Common myeloid progenitor, CD34-positive (primary cell): Measurements from ENCODE around the gene HSPBP1.

Experiments used
- CTCF ChIA-PET: fragments of 350-600 bp; sonication (Branson Sonifier 250); formaldehyde crosslinking; loops from one replicate; lab custom pipeline; 2021; ENCODE audit warnings: antibody characterized with exemption; lab: Charles Lee
- POLR2A ChIA-PET: fragments of 350-600 bp; sonication (Branson Sonifier 250); formaldehyde crosslinking; loops from one replicate; lab custom pipeline; 2021; ENCODE audit warnings: antibody characterized with exemption; lab: Charles Lee
- DNase-seq, 3 donors: peaks; one replicate each; pipeline versions ENCODE4 v3.0.0 to v3.0.0-alpha.2; 2013
- H3K27ac ChIP-seq, 2 experiments: 1 replicate in 1 of 2; 2 replicates in 1 of 2; pipeline ENCODE4 v1.7.0; 2013; ENCODE audit warnings: inconsistent platforms in 2 of 2, low read length in 2 of 2, mild to moderate bottlenecking in 2 of 2, low read depth in 1 of 2, moderate library complexity in 1 of 2; ENCODE audit not compliant: severe bottlenecking in 2 of 2, insufficient read depth in 1 of 2, poor library complexity in 1 of 2
- H3K27me3 ChIP-seq, 5 experiments: replicated peaks in 2 of 5; 1 replicate in 3 of 5; 2 replicates in 2 of 5; pipeline versions ENCODE4 v1.6.1 to v1.7.0; 2013; ENCODE audit warnings: low read length in 4 of 5, mild to moderate bottlenecking in 2 of 5, moderate library complexity in 2 of 5, inconsistent platforms in 1 of 5; ENCODE audit not compliant: insufficient read depth in 5 of 5, control insufficient read depth in 4 of 5
- H3K36me3 ChIP-seq, 4 experiments: 1 replicate in 2 of 4; 2 replicates in 2 of 4; pipeline versions ENCODE4 v1.6.1 to v1.7.0; 2013; ENCODE audit warnings: low read length in 3 of 4, control low read depth in 1 of 4, mild to moderate bottlenecking in 1 of 4; ENCODE audit not compliant: control insufficient read depth in 4 of 4, insufficient read depth in 4 of 4
- H3K4me1 ChIP-seq, 4 experiments: 1 replicate in 3 of 4; 2 replicates in 1 of 4; pipeline versions ENCODE4 v1.6.1 to v1.7.1; 2013; ENCODE audit warnings: low read length in 3 of 4, mild to moderate bottlenecking in 3 of 4, control low read depth in 1 of 4, inconsistent platforms in 1 of 4, moderate library complexity in 1 of 4; ENCODE audit not compliant: control insufficient read depth in 4 of 4, insufficient read depth in 4 of 4; ENCODE audit errors: control extremely low read depth in 1 of 4
- H3K4me3 ChIP-seq, 7 experiments: 1 replicate in 4 of 7; 2 replicates in 3 of 7; pipeline versions ENCODE4 v1.5.1 to v1.7.0; 2013; ENCODE audit warnings: mild to moderate bottlenecking in 7 of 7, low read length in 6 of 7, moderate library complexity in 6 of 7, inconsistent platforms in 2 of 7, low read depth in 2 of 7, control low read depth in 1 of 7; ENCODE audit not compliant: insufficient read depth in 4 of 7, control insufficient read depth in 1 of 7; ENCODE audit errors: extremely low read depth in 1 of 7
- H3K9me3 ChIP-seq, 5 experiments: 1 replicate in 4 of 5; 2 replicates in 1 of 5; pipeline versions ENCODE4 v1.6.1 to v1.7.1; 2013; ENCODE audit warnings: low read length in 4 of 5, mild to moderate bottlenecking in 2 of 5, inconsistent platforms in 1 of 5, low read depth in 1 of 5, moderate library complexity in 1 of 5; ENCODE audit not compliant: control insufficient read depth in 4 of 5, insufficient read depth in 2 of 5; ENCODE audit errors: control extremely low read depth in 1 of 5
- WGBS: methylation state at CpG from one replicate; pipeline ENCODE4 v1.1.5; 2013; ENCODE audit not compliant: insufficient coverage; 5-methylcytosine and 5-hydroxymethylcytosine counted together

Gene HSPBP1

DNA sequence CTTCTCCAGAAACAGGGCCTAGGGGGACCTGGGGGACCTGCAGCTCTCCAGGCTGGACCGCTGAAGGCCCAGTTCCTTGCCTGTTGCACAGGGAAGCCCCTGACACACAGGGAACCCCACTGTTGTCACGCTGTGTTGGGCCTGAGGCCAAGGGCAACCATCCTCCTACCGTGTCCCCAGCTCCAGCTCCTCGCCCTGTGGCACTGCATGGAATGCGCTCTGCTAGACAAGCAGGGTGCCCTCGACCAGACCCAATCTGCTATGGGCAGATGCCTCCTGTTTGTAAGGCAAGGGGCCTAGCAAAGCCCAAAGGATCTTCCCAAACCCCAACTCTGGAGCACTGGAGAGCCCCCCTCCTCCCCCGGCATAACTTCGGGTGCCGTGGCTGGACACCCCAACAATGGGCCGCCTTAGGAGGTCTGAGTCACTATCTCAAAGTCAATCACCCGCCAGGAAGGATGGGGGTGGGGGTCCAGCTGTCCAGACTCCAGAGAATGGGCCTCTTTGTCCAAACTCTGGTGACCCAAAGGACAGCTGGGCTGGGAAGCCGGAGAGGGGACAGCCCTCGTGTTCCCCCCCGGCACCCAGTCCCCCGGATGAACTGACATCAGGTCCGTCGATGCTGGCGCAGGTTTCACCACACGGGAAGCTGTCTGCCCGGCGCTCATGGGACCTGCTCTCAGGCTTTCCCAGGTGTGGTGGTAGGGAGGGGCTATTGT is 7.6 kb upstream of the HSPBP1 start:
- Histone ChIP-seq H3K27me3 (peaks cover 0 to 4% (median 0%) of the 10 kb centered on the region in 5 experiments), H3K36me3 (no peaks in the 10 kb centered on the region), H3K27ac (no peak overlapping the region), H3K9me3 (no peaks in the 10 kb centered on the region), H3K4me1 (peaks cover 0 to 6% (median 1%) of the 10 kb centered on the region in 4 experiments), H3K4me3 (no peak overlapping the region)
- WGBS: 95% methylated on average over 14 of the region's 21 CpGs
- CTCF ChIA-PET: interaction anchor here (1.3 to 2.0 kb wide), 4 partner anchors 9 to 96 kb away, joined by 3 to 5 read pairs (median 4); partner anchors contain the start of gene TMEM238
- DNase-seq: no peak
- POLR2A ChIA-PET: interaction anchor here (0.6 to 0.8 kb wide), 3 partner anchors 39 to 216 kb away, joined by 3 to 4 read pairs (median 4); partner anchors contain the start of gene TMEM238

DNA sequence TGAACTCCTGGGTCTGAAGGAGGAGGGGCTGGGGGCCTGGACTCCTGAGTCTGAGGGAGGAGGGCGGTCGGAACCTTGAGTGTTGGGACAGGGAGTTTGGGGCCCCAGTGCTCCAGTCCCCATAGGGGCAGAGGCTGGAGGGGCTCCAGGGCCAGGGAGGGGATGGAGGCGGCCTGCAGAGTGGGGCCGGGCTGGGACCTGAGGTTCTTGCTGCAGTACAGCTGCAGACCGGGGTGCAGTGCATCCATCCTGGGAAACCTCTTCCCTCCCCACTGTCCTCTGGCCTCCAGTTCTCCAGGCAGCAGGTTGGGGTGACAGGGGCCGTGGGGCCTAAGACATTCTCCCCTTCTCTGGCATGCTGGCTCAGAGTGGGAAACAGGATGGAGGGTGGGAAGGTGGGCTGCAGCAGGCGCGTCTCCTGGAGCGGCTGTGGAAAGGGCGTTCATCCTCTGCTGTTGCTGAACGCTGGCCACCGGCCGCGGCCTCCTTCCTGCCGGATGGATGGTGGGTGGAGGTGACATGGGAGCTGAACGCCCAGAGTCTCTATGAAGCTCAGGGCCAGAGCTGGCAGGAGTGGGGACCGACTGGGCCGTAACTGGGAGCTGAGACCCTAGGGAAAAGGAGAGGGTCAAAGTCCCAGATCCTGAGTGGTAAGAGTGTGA is 5.5 kb upstream of the HSPBP1 start:
- Histone ChIP-seq H3K9me3 (no peaks in the 10 kb centered on the region), H3K4me1 (peaks cover 0 to 16% (median 13%) of the 10 kb centered on the region in 4 experiments), H3K36me3 (no peaks in the 10 kb centered on the region), H3K27me3 (peaks cover 0 to 4% (median 0%) of the 10 kb centered on the region in 5 experiments), H3K27ac (no peak overlapping the region), H3K4me3 (no peak overlapping the region)
- no peak for DNase-seq
- POLR2A ChIA-PET: no interaction called here
- CTCF ChIA-PET: no interaction called here
- WGBS: 90% methylated on average over 15 of the region's 18 CpGs

DNA sequence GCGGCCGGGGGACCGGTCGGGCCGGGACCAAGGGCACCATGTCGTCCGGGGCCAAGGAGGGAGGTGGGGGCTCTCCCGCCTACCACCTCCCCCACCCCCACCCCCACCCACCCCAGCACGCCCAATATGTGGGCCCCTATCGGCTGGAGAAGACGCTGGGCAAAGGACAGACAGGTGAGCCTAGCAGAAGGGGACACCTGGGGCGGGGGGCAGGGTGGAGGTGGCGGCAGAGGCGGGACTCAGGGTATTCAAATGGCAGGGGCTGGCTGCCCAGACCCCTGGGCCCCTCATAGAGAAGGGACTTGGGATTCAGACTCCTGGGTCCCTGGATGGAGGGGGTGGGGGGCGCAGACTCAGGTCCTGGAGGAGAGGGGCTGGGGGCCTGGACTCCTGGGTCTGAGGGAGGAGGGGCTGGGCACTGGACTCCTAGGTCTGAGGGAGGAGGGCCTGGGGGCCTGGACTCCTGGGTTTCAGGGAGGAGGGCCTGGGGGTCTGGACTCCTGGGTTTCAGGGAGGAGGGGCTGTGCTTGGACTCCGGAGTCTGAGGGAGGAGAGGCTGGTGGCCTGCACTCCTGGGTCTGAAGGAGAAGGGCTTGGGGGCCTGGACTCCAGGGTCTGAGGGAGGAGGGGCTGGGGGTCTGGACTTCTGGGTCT is 4.6 kb upstream of the HSPBP1 start:
- ChIA-PET POLR2A (no interaction called here), CTCF (no interaction called here)
- H3K27ac ChIP-seq: no peak overlapping the region

DNA sequence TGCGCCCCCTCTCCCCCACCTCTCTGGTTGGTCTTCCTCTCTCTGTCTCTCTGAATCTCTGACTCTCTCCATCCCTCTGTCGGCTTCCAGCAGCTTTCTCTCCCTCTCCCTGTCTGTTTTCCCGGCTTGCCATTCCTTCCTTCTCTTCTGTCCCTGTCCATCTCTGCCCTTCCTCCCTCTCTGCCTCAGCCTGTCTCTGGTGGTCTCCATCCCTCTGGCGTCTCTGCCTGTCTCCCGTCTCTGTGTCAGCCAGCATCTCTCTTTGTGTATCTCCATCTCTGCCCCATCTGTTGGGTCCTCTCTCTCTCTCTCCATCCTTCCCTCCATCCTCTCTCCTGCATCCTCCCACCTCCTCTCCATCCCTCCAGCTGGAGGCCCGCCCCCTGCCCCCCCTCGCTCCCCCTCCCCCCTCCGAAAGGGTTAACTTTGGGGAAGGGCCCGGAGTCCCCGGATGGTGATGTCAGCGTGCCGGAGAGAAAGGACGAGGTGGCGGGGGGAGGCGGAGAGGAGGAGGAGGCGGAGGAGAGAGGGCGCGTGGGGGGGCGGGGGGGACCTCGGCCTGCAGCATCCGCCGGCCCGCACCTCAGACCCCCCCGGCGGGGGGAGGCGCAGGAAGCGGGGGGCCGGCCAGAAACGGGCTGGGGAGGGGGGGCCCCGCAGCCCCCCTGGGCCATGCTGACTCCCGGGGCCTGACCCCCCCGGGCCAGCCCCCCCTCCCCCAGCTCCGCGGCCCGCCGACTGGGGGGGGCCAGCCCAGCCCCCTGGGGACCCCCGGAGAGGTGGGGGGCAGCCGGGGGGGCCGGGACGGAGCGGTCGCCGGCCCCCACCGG is 3.9 kb upstream of the HSPBP1 start, which contains the start of gene BRSK1:
Gene BRSK1 (plus strand): TSS at position 450 of the 830 bp plus-strand sequence. CDS start 446 bp downstream, outside the sequence.
- peak in 2 of 3 donors; percentile 45 to 57 for DNase-seq
- no peak within 1 kb of the TSS for H3K27ac ChIP-seq
- H3K4me1 ChIP-seq: peaks cover 0 to 25% (median 19%) of the 10 kb centered on the region in 4 experiments
- peaks cover 0 to 4% (median 0%) of the 10 kb centered on the region in 5 experiments for H3K27me3 ChIP-seq
- H3K9me3 ChIP-seq: no peaks in the 10 kb centered on the region
- CTCF ChIA-PET: interaction anchor here (0.7 to 2.0 kb wide), 3 partner anchors 8 to 611 kb away, joined by 3 to 9 read pairs (median 4); no protein-coding TSS in a partner anchor
- no peaks in the 10 kb centered on the region for H3K36me3 ChIP-seq
- WGBS: 39% methylated on average over 4 of the region's 44 CpGs
- POLR2A ChIA-PET: no interaction called here
- H3K4me3 ChIP-seq: no peak within 1 kb of the TSS

More for the DNA sequence above, 4.6 kb upstream of the HSPBP1 start:
- H3K4me1 ChIP-seq: peaks cover 0 to 18% (median 15%) of the 10 kb centered on the region in 4 experiments
- no peak overlapping the region for H3K4me3 ChIP-seq
- H3K27me3 ChIP-seq: peaks cover 0 to 4% (median 0%) of the 10 kb centered on the region in 5 experiments
- 88% methylated on average over 7 of the region's 16 CpGs for WGBS
- DNase-seq: no peak
- H3K9me3 ChIP-seq: no peaks in the 10 kb centered on the region
- H3K36me3 ChIP-seq: no peaks in the 10 kb centered on the region

DNA sequence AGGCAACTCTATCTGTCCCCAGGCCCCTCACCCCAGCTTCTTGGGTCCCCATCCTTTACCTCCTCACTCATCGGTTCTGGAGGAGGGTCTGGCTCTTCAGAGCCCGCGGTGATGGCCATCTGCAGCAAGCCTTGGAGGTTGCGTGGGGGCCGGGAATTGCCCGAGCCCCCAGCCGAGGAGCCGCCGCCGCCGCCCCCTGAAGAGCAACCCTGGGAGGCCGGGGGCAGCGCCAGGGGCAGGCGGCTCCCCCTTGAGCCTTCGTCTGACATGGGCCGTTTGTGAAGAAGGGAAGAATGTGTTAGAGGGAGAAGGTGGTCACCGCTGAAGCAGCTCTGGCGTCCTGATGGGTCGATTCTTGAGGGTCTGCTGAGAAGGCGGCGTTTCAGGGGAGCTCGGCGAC is 570 bp downstream of the HSPBP1 start:
- no peak for DNase-seq
- peak overlapping the region; percentile 75 to 93 for H3K27ac ChIP-seq
- peaks cover 0 to 25% (median 19%) of the 10 kb centered on the region in 4 experiments for H3K4me1 ChIP-seq
- no peaks in the 10 kb centered on the region for H3K9me3 ChIP-seq
- WGBS: 23% methylated on average over 8 of the region's 23 CpGs
- H3K27me3 ChIP-seq: peaks cover 0 to 4% (median 0%) of the 10 kb centered on the region in 5 experiments
- CTCF ChIA-PET: interaction anchor here (0.5 to 4.2 kb wide), 3 partner anchors 19 to 160 kb away, joined by 3 to 24 read pairs (median 11); partner anchors contain the start of gene PPP6R1
- H3K36me3 ChIP-seq: peaks cover 0 to 21% (median 14%) of the 10 kb centered on the region in 4 experiments
- POLR2A ChIA-PET: interaction anchor here (0.5 to 1.7 kb wide), 5 partner anchors 20 to 194 kb away, joined by 3 to 13 read pairs (median 5); partner anchors contain the start of gene PPP6R1
- H3K4me3 ChIP-seq: peak overlapping the region; percentile 61 to 95 (median 88)
